NCI-H345 treated with DMSO at 0.1 percent for 48 hours (cell line): ENCODE data around the gene SPATA20.

Experiments used
- DNase-seq: peaks from one replicate; lab custom pipeline; 2025; ENCODE audit not compliant: unreplicated experiment; lab: John Stamatoyannopoulos, UW

The SPATA20 gene

DNA sequence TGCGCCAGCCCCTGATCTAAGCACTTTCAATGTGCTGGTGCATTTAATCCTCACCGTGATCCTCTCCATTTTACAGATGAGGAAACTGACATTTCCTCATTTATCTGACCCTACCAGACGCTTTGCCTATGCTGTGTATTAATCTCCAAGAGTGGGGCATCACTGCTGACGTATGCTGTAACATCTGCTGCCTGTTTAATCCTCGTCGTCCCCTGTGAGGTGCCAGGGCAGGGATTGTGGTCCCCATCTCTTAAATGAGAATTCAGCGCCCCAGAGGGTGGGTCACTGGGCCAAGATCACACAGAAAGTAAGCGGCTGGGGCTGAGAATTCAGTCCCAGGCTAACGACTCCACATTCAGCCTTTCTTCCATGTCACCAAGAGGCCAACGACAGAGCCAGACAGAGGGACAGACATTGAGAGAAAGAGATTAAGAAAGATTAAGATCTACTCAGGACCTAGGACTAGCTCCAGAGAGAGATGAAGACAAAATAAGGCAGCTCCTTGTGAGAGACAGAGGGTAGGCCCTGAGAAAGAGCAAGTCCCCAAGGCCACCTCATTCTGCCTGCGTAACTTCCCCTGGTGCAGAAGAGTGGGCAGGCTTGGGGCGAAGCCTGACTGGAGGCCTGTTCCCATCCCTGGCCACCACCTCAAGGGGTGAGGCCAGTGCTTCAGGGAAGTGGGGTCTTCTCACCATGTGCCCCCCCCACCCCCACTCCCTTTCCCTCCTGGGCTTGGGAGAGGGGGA lies 27.1 kb downstream of the SPATA20 start:
- DNase-seq, result no peak

DNA sequence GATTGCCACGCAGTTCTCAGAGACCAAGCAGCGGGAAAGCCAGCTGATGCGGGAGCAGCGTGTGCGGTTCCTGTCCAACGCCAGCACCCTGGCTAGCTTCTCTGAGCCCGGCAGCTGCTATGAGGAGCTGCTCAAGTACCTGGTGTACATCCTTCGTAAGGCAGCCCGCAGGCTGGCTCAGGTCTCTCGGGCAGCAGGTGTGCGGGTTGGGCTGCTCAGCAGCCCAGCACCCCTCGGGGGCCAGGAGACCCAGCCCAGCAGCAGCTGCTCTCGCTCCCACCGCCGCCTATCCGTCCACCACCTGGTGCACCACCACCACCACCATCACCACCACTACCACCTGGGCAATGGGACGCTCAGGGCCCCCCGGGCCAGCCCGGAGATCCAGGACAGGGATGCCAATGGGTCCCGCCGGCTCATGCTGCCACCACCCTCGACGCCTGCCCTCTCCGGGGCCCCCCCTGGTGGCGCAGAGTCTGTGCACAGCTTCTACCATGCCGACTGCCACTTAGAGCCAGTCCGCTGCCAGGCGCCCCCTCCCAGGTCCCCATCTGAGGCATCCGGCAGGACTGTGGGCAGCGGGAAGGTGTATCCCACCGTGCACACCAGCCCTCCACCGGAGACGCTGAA lies 28.7 kb downstream of the SPATA20 start:
- no peak for DNase-seq

DNA sequence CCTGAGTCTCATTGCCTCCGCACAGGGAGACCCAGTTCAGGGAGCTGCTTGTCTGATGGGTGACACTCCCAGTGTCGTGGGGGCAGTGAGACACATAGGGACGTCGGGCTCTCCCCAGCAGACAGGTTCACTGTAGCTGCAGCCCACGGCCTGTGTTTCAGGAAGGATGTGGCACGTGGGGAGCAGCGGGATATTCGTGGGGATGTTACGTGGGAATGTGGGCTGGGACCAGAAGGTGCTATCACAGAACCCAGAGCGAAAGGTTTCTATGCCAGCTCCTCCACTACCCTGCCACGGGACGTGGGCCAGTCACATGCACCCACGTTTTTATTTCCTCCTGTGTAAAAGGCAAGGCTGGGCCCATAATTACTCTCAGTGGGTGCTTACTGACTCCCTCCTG lies 29.9 kb downstream of the SPATA20 start:
- no peak for DNase-seq

DNA sequence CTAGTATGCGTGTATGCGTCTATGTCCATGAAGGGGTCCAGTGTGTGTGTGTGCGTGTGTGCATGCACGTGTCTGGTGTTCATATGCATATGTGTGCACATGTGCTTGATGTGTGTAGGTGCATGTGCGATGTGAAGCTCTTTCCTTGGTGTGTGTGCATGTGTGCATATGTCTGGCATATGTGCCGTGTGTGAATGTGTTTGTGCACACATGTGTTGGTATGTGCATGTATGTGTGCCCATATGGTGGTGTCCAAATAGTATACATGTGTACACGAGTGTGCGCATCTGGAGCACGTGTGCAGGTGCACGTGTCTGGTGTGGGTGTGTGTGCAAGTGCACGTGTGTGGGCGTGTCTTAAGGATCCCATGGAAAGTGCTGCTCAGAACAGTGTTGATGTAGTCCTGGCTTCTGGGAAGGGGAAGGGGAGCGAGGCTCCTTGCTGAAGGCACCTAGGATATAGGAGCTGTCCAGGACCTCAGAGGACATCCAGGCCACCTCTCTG lies 30.5 kb downstream of the SPATA20 start:
- no peak for DNase-seq

DNA sequence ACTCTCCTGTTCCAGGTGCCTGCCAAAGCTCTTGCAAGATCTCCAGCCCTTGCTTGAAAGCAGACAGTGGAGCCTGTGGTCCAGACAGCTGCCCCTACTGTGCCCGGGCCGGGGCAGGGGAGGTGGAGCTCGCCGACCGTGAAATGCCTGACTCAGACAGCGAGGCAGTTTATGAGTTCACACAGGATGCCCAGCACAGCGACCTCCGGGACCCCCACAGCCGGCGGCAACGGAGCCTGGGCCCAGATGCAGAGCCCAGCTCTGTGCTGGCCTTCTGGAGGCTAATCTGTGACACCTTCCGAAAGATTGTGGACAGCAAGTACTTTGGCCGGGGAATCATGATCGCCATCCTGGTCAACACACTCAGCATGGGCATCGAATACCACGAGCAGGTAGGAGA lies 31.2 kb downstream of the SPATA20 start:
- no peak for DNase-seq

DNA sequence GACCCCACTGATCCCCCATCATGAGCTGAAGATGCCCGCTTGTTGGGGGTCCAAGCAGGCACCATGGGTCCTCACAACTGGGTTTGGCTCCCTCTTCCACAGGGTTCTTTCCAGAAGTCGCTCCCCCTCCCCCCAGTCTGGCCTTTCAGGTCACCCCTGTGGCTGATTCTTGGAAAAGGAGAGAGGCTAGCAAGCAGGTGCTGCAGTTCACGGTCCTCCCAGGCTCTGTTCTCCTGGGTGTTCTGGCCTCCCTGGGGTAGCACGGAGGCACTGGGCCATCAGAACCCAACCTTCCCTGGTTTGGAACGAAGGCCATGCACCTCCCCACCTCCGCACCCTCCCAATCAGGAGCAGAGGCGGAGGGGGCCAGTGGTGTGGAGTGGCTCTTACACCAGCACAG lies 32.4 kb downstream of the SPATA20 start:
- no peak for DNase-seq

DNA sequence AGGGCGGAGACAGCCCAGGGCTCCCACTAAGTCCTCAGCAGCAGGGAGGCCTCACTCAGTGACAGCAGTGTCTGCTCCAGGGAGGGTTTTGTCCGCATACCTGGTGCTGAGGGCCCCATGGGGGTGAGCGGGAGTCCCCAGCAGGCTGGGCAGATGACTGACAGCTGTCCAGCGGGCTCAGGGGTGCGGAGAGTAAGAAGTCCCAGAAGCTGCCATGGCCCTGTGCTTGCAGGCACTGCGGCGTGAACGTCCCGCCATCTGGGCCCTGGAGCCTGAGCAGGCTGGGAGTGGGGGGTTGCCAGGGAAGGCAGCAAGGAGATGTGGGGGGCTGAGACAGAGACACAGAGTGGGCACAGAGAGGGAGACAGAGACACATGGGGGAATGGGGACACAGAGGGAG lies 33.7 kb downstream of the SPATA20 start:
- DNase-seq, result no peak

DNA sequence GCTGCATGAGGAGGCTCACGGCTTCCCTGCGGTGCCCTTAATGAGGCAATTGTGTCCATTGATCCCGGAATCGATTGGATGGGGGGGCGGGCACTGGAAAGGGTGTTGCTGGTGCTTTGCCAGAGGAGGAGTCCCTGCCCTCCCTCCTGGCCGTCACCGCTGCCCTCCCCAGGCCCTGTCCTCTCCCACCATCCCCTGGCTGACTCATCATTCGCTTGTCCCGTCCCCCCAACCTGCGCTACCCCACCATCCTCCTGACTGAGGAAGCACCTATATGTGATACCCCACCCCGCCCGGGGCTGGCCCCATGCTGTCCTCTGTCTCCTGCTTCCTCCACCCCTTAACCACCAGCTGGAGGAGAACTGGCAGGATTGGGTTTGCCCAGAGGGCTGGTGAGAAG lies 34.3 kb downstream of the SPATA20 start:
- DNase-seq, result no peak

DNA sequence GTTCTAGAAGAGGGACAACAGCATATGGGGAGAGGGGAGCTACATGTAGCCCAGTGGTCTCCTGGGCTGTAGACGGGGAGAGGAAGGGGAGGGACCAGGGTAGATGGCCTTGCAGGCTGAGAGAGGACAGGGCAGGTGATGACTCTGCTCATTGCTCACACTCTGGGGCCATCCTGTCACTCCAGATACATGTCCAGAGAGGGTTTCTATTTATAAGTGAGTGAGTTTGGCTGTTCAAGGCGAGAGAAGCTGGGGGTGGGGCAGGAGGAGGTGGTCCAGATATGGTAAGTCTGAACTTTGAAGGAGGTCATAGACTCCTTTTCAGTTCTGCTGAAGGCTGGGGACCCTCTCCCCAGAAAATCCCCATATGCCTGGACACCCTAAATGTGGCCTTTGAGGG lies 35.8 kb downstream of the SPATA20 start:
- DNase-seq, result no peak

DNA sequence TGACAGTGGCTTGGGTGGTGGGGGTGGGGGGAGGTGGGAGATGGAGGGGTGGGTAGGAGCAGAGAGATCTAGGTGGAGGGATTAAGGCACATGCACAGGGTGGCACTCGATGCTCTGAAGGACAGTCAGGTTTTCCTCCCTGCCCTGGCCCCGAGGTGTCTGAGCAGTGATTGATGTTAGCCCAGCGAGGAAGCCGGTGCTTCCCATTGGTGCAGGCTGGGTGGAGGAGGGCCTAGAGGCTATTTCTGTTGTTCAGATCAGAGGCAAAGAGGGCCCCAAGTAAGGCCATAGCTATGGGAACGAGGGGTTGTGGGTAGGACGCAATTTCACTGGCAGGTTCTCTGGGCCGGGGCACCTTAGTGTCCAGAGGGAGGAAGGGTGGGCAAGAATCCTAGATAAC lies 36.7 kb downstream of the SPATA20 start:
- DNase-seq, result no peak

DNA sequence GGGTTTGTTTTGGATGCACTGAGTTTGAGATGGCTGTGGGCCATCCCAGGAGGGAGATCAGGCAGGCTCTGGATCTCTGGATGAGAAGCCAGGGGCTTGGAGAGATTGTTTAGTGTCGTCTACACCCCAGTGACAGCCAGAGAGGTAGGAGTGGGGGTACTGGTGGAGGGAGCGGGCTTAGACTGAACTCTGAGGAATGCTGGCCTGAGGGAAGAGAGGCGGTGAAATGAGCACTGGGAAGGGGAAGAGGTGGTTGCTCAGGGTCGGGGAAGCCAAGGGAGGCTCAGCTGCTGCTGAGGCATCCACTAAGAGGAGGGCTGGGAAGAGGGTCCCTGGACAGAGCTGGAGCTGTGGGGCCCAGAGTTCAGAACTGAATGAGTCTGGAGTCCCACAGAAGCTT lies 37.1 kb downstream of the SPATA20 start:
- DNase-seq, result no peak

DNA sequence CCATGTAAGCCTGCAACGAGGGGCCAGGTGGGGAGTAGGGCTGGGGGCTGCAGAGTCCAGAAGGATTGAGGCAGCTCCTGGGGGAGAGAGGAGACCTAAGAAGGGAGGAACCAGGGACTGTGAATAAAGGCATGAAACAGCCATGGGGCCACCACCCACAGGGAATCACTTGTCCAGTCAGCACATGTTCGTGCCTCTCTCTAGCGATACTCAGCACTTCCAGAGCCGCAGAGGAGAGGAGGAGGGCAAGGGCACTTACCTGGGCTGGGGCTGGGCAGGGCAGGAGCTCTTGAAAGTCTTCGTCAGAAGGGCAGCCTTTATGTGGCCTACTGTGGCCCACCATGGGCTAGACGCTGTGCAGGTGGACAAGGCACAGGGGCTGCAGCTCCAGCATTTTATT lies 37.8 kb downstream of the SPATA20 start:
- DNase-seq, result no peak

DNA sequence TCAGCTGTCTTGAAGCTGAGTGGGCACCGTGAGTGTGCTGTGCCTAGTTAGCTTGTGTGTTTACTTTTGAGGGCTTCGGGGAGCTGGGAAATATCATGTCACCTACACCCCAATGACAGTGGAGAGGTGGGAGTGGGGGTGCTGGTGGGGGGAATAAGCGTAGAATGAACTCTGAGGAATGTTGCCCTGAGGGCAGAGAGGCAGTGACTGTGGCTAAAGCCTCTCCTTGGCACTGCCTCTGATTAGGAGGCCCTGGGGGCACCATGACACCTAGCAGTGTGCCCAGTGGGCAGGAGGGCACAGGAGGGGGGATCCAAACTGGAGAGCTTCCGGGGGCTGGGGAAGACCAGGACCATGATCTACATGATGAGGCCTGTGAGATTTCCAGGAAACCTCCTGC lies 38.4 kb downstream of the SPATA20 start:
- no peak for DNase-seq

DNA sequence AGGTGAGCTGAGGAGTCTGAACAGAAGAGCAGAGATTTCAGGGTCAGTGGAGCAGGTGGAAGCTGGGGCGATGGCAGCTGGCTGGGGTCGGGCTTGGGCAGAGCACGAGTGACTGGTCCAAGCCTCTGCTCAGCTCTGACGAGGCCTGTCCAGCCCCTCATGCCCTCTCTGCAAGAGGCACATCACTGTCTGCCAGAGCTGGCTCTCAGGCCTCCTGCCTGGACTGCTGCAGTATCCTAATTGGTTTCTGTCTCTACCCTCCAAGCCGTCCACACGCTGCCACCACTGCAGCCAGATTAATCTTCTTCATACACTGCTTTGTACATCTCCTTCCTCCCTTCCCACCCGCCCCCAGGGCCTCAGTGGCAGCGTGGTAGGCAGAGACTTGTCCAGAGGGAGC lies 38.9 kb downstream of the SPATA20 start:
- DNase-seq, result no peak

DNA sequence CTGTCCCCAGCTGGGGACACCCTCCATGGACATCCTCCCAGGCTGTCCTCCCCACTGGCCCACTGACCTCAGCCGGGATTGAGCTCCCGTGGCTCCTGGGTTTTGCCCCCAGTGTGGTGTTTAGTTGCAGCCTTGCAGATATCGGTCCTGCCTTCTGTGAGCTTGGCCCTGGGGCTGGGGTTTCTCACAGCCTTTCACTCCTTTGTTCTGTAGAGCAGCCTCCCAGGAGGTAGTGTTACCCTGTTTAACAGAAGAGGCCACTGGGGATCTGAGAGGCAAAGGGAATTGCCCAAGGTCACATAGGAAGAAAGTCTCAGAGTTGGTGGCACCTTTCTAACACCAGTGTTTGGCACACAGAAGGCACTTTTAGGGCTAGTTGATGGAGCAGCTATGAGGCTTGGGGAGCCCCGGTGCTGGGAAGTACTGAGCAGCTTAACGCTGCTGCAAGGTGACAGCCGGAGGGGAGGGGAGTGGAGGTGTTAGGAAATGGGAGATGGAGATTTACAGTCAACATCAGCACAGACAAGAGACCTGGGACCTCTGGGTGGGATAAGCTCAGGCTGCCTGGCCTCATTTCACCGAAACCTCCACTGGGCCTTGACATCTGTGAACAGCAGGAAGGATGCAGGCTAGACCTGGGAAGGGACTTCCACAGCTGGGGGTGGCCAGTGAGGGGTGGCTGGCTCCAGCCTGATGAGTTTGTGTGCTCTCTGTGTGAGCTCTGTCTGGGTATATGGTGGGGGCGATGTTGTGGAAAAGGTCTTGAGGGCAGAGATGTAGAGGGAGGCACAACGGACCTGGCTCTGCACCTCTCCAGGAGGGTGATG lies 39.7 kb downstream of the SPATA20 start:
- DNase-seq, result no peak

DNA sequence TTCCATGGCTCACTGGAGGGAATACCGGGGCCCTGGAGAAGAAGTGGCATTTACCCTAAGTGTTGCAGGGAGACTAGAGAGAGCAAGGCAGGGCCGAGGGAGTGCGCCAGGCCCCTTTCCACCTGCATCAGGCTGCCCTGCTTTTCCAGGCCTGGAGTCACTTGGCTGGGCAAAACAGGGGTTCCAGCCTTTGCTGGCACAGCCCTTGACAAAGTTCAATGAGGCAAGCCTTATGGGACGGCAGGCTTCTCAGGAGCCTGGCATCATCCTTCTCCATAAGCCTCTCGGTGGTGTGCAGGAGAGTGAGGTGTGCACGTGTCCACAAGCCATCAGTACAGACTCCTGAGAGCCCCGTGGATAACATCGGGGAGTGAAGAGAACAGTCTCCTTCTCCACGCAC lies 40.6 kb downstream of the SPATA20 start:
- DNase-seq, result no peak

DNA sequence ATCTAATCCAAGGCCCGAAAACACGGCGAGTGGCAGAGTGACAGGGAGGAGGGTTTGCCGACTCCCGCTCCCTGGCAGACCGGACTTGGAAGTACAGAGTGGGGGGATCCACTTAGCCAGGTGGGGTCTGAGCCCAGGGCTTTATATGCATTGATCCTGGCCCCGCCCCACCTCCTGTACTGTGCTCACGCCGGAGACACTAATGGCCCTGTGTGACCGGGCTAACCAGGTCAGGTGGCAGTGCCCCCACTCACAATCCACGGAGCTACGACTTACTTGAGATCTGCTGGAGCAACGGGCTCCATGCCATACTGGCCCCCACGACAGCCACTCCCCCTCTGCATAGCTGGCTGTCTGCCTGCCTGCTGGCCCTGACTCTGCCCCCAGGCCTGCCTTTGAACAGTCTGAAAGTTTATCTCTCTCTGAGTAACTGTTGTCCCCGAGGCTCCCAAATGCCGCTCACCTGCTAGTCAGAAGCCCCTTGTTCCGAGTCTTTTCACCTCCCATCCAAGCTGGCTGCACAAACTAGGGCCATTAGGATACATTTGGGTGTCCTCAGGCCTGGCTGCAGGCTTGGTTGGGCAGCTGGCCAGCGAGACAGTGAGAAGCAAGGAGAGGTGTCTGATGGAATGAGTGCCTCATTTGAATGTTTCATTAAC lies 41.5 kb downstream of the SPATA20 start:
- DNase-seq, result no peak

DNA sequence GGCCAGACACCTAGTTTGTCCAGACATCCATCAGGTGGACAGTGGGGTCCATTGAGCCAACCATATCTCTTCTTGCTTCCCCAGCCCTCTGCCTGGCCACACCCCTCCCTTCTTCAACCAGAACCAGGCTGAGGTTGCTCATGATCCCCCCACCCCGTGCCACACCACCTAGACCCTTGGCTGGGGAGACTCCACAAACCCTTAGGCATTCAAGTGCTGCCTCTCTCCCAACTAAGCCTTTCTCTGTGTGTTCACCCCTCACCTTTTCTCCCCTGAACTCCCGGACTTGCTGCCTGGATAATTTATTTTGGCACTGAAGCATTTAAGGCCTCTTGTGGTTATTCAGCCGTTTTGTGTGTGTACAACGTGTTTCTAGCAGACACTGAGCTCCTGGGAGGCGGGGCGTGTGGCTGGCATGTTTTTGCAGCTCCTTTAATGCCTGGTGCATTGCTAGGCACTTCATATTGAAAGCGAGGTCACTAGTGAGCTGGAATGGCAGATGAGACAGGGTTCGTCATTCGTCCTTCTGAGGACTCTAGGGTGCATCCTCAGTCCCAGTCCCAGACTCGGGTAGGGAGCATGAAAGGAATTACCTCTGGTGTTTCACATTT lies 42.2 kb downstream of the SPATA20 start:
- no peak for DNase-seq

DNA sequence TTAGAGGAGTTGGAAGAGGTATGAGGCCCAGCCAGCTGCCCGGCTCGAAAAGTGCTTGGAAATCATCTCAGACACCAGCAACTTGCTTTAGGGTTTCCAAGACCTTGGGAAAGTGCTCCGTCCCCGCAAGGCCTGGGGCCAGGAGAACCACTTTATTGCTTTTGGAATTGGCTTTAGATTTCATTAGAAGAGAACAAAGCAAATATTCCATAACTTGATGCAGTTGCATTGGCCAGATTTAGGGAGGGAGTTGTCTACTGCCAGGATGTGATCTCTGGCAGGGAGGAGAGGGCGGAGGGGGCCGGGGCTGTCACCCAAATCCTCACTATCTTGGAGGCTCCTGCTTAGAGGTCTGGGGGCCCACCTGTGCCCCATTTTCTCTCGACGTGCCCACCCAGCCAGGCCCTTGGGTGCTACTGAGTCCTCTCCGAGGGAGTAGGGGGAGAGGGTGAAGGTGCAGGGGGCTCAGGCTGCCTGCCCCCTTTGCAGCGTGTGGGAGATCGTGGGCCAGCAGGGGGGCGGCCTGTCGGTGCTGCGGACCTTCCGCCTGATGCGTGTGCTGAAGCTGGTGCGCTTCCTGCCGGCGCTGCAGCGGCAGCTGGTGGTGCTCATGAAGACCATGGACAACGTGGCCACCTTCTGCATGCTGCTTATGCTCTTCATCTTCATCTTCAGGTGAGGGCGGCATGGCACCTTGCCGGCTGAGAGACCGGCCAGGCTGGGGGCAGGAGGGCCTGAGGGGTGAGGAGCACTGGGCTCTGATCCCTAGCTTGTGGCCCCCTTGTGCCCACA lies 44.2 kb downstream of the SPATA20 start:
- DNase-seq, result no peak

DNA sequence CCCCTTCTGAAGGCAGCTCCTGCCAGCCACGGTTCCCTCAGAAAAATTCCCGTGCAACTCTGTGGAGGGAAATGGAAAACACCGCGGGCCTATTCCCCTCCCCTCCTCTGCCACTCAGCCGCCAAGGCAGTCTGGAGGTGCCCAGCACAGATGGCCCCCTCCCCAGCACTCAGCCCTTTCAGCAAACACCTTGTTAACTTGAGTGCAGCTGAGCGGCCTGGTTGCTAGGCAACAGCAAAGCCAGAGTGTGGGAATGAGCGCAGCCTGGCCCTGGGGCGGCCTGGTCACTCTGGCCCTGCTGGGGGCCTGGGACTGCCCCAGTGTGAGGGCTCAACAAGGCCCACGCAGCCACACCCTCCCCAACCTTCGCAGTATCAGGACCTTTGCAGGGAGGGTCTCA lies 46.3 kb downstream of the SPATA20 start:
- peak; percentile 35 for DNase-seq
